Lung (tissue), 12 donors: ENCODE data around the gene SPEF2. TPM values are rescaled to one million over a fixed set of nuclear protein-coding genes. Genes with fewer than 3 reads are reported as not detected.

Experiments used
- ATAC-seq: fragments of 200-7000 bp; cut with Tn5 transposase; one replicate; pipeline ENCODE4 v1.9.1; 2020; ENCODE audit warnings: moderate number of reproducible peaks; ENCODE audit not compliant: insufficient read depth, low FRiP score
- DNase-seq, 3 donors: peaks; one replicate each; pipeline ENCODE4 v3.0.0-alpha.2; 2013 to 2017
- H3K27ac ChIP-seq, 2 donors: one replicate each; pipeline ENCODE4 v1.5.1; 2013; ENCODE audit warnings: mild to moderate bottlenecking in 2 of 2, moderate library complexity in 2 of 2, control low read depth in 1 of 2, inconsistent platforms in 1 of 2, low read depth in 1 of 2, low read length in 1 of 2
- H3K27me3 ChIP-seq, 3 donors: one replicate each; pipeline ENCODE4 v1.5.1; 2013; ENCODE audit warnings: low read length in 2 of 3; ENCODE audit not compliant: control insufficient read depth in 3 of 3, insufficient read depth in 3 of 3
- H3K36me3 ChIP-seq, 4 donors: one replicate each; pipeline ENCODE4 v1.5.1; 2013; ENCODE audit warnings: low read length in 4 of 4, mild to moderate bottlenecking in 1 of 4, moderate library complexity in 1 of 4; ENCODE audit not compliant: control insufficient read depth in 4 of 4, insufficient read depth in 4 of 4
- H3K4me1 ChIP-seq, 5 donors: one replicate each; pipeline ENCODE4 v1.5.1; 2013; ENCODE audit warnings: low read length in 5 of 5, mild to moderate bottlenecking in 2 of 5, moderate library complexity in 1 of 5; ENCODE audit not compliant: control insufficient read depth in 5 of 5, insufficient read depth in 5 of 5
- H3K4me3 ChIP-seq: one replicate; pipeline ENCODE4 v1.5.1; 2013; ENCODE audit warnings: mild to moderate bottlenecking, control low read depth, moderate library complexity
- H3K9ac ChIP-seq, 2 donors: one replicate each; pipeline ENCODE4 v1.5.1; 2013; ENCODE audit warnings: low read length in 2 of 2, control low read depth in 1 of 2; ENCODE audit not compliant: insufficient read depth in 1 of 2
- H3K9me3 ChIP-seq, 4 donors: one replicate each; pipeline ENCODE4 v1.5.1; 2013; ENCODE audit warnings: low read length in 3 of 4, mild to moderate bottlenecking in 1 of 4, moderate library complexity in 1 of 4; ENCODE audit not compliant: control insufficient read depth in 4 of 4, insufficient read depth in 3 of 4
- WGBS, 2 donors: extraction: QIAGEN DNeasy Blood & Tissue Kit; methylation state at CpG; one replicate each; pipeline ENCODE4 v1.1.7; 2013; 5-methylcytosine and 5-hydroxymethylcytosine counted together
- polyA plus RNA-seq, 2 donors: library from polyadenylated mRNA; stranded (reverse); fragments of 200-250 nt; gene quantifications; one replicate each; pipeline ENCODE4 v1.2.1, GENCODE V29; 2013
- total RNA-seq, 2 donors: library from RNA; depleted of rRNA in 1 of 2; stranded (reverse); fragments of >200 nt in 1 of 2; gene quantifications; one replicate each; pipeline ENCODE4 v1.2.1, GENCODE V29; 2014 to 2021
- TF ChIP-seq, protein P1 (sequence below): IDR thresholded peaks from 2 replicates; pipeline ENCODE4 v1.5.1; 2012; ENCODE audit warnings: mild to moderate bottlenecking; ENCODE audit errors: control extremely low read depth, extremely low read depth
- donor health status: control.
- donor health status: control.
- donor health status: Bipolar disorder and iron deficiency.
- donor health status: healthy.
- donor health status: DM: yes; HTN: yes; CAD: no.

SPEF2 gene
- total and polyA plus RNA-seq, 4 donors, result 2.7 to 73.9 (median 11.3) TPM

DNA sequence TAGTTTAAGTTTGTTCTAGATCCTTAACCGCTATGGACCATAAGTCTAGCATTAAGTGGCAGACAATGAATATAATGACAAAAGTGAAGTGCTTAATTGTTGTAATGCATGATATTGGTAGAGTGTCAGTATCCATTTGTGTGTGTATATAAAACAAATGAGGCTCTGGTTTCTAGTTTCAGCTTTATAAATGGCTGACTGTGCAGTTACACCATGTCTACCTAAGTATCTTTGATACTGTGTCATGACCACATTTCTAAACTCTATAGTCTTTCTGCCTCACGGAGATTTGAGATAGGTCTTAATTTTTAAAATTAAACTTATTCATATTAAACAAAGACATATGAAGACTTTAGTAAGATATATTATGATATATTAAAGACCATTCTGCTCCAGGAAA, 92.0 kb downstream of the SPEF2 start:
- ATAC-seq (no peak), DNase-seq (no peak)
- no peak overlapping the region for H3K4me3 ChIP-seq
- H3K36me3 ChIP-seq, result peaks cover 0 to 5% (median 1%) of the 10 kb centered on the region in 4 donors
- no peaks in the 10 kb centered on the region for H3K4me1 ChIP-seq
- WGBS, 2 donors, result 96 to 97% methylated on average over 2 of the region's 2 CpGs
- H3K27me3 ChIP-seq, result no peaks in the 10 kb centered on the region
- peaks cover 0 to 2% (median 0%) of the 10 kb centered on the region in 4 donors for H3K9me3 ChIP-seq
- H3K9ac ChIP-seq, result no peak overlapping the region
- TF ChIP-seq, protein P1, sequence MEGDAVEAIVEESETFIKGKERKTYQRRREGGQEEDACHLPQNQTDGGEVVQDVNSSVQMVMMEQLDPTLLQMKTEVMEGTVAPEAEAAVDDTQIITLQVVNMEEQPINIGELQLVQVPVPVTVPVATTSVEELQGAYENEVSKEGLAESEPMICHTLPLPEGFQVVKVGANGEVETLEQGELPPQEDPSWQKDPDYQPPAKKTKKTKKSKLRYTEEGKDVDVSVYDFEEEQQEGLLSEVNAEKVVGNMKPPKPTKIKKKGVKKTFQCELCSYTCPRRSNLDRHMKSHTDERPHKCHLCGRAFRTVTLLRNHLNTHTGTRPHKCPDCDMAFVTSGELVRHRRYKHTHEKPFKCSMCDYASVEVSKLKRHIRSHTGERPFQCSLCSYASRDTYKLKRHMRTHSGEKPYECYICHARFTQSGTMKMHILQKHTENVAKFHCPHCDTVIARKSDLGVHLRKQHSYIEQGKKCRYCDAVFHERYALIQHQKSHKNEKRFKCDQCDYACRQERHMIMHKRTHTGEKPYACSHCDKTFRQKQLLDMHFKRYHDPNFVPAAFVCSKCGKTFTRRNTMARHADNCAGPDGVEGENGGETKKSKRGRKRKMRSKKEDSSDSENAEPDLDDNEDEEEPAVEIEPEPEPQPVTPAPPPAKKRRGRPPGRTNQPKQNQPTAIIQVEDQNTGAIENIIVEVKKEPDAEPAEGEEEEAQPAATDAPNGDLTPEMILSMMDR, result no peak
- no peak overlapping the region for H3K27ac ChIP-seq

DNA sequence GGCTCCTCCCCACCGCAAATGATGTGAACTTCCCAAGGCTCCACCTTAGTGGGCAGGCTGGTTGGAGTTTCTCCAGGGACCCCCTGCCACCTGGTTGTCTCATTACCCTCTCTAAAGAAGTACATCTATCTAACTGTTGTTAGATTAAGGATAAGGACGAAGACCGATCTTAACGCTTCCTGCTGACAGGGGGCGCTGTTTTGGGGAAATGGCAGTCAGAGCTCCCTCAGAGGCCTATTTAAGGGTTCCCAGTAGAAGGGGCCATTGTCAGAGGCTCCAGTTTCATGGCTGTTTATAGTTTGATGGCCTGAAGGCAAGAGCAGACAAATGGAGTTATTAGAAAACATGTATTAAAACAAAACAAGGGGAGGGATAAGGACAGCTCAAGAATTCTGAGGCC, 100.1 kb downstream of the SPEF2 start:
- Histone ChIP-seq H3K9ac (no peak overlapping the region), H3K4me1 (no peaks in the 10 kb centered on the region), H3K36me3 (no peaks in the 10 kb centered on the region), H3K9me3 (no peaks in the 10 kb centered on the region), H3K27me3 (no peaks in the 10 kb centered on the region), H3K4me3 (no peak overlapping the region), H3K27ac (no peak overlapping the region)
- DNase-seq (no peak), ATAC-seq (no peak)
- 74 to 77% methylated on average over 5 of the region's 5 CpGs for WGBS, 2 donors
- TF ChIP-seq, protein P1, result no peak

DNA sequence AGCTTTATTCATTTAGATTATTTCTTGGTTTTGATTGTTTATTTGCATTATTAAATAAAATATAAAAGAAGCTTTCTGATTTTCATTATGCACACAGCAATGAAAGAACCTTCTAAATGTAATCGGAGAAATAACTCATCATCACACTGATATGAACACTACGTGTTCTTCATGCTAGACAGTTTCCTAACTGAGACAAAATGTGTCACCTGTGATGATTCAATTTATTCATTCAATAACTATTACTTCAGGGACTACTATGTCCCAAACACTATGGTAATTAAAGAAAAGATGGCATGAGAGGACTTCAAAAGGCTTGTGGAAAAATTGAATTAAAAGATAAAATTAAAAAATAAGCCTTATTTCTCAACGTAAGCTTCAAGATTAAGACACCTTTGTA, 118.1 kb downstream of the SPEF2 start:
- H3K27me3 ChIP-seq, result no peaks in the 10 kb centered on the region
- 94 to 95% methylated on average over 3 of the region's 3 CpGs for WGBS, 2 donors
- no peak overlapping the region for H3K9ac ChIP-seq
- H3K27ac ChIP-seq, result no peak overlapping the region
- no peaks in the 10 kb centered on the region for H3K9me3 ChIP-seq
- no peaks in the 10 kb centered on the region for H3K4me1 ChIP-seq
- DNase-seq (no peak), ATAC-seq (no peak)
- TF ChIP-seq, protein P1, result no peak
- H3K4me3 ChIP-seq, result no peak overlapping the region
- no peaks in the 10 kb centered on the region for H3K36me3 ChIP-seq

DNA sequence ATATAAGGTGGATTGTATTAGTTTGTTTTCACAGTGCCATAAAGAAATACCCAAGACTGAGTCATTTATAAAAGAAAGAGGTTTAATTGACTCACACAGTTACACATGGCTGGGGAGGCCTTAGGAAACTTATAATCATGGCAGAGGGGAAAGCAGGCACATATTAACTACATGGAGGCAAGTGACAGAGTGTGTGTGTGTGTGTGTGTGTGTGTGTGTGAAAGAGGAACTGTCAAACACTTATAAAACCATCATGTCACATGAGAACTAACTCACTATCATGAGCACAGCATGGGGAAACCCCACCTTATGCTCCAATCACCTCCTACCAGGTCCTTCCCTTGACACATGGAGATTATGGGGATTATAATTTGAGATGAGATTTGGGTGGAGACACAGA, 118.6 kb downstream of the SPEF2 start:
- Histone ChIP-seq H3K4me1 (no peaks in the 10 kb centered on the region), H3K27ac (no peak overlapping the region), H3K9me3 (no peaks in the 10 kb centered on the region), H3K36me3 (no peaks in the 10 kb centered on the region), H3K27me3 (no peaks in the 10 kb centered on the region), H3K9ac (no peak overlapping the region), H3K4me3 (no peak overlapping the region)
- TF ChIP-seq, protein P1, result no peak
- ATAC-seq (no peak), DNase-seq (no peak)
